Esophagus squamous epithelium (tissue), 4 donors: ENCODE data around the gene PCDHGA1.

Source experiments
- CTCF ChIP-seq, 6 experiments: fragments of 450-650 bp in 4 of 6; fragments of 200-600 bp in 2 of 6; sonication (generic) in 2 of 6; IDR thresholded peaks; one replicate each; pipeline ENCODE4 v1.5.1; 2016 to 2019; ENCODE audit warnings: antibody characterized with exemption in 6 of 6, mild to moderate bottlenecking in 4 of 6, moderate library complexity in 4 of 6
- POLR2A ChIP-seq, 4 donors: fragments of 450-650 bp; IDR thresholded peaks; one replicate each; pipeline ENCODE4 v1.6.1; 2017; ENCODE audit warnings: antibody characterized with exemption in 4 of 4, mild to moderate bottlenecking in 4 of 4, moderate library complexity in 3 of 4

GRCh38 chr5:141483902-141484301 lies 153.6 kb downstream of the PCDHGA1 start:
- TF ChIP-seq CTCF (IDR thresholded peaks at IDR 0.05): no peak
- TF ChIP-seq POLR2A (IDR thresholded peaks at IDR 0.05): no peak
